ENCODE measurements around the gene PPP4R3A.
"Not testable (repeated sequence)": the region's sequence is repeated elsewhere in the genome, so short reads cannot be mapped to it uniquely, and the experiment has no call there.

The PPP4R3A gene

DNA sequence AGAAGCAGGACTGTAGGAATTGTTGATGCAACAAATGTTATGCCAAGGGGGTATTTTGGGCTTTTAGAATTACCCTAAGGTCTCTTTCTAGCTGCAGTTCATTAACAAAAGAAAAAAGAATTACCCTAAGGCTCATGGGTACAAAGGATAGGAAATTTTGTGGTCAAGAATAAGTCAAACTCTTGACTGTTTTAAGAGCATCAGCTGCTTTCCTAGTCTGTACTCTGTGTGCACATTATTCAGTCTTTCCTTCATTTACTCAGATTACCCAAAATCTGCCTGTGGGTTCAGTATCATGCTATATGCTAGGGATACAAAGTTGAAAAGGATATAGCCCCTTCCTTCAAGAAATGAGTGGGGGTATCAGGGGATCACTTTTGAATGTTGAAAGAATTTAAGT is 56.0 kb downstream of the PPP4R3A start:
- in situ Hi-C loops (cut with HindIII; ENCODE audit: low sequenced_read_pairs): no loop called here
- TF ChIP-seq, protein P1, sequence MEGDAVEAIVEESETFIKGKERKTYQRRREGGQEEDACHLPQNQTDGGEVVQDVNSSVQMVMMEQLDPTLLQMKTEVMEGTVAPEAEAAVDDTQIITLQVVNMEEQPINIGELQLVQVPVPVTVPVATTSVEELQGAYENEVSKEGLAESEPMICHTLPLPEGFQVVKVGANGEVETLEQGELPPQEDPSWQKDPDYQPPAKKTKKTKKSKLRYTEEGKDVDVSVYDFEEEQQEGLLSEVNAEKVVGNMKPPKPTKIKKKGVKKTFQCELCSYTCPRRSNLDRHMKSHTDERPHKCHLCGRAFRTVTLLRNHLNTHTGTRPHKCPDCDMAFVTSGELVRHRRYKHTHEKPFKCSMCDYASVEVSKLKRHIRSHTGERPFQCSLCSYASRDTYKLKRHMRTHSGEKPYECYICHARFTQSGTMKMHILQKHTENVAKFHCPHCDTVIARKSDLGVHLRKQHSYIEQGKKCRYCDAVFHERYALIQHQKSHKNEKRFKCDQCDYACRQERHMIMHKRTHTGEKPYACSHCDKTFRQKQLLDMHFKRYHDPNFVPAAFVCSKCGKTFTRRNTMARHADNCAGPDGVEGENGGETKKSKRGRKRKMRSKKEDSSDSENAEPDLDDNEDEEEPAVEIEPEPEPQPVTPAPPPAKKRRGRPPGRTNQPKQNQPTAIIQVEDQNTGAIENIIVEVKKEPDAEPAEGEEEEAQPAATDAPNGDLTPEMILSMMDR (IDR thresholded peaks at IDR 0.05; ENCODE audit: low read depth, low read length, missing control alignments): no peak
- no peak for DNase-seq (ENCODE audit: low read depth)
- no peak overlapping the region for H3K4me3 ChIP-seq (ENCODE audit: low read depth, low read length)

- H3K4me3 ChIP-seq (ENCODE audit: low read depth, low read length): no peak overlapping the region
- in situ Hi-C loops (cut with HindIII; ENCODE audit: low sequenced_read_pairs): no loop called here
- no peak for DNase-seq (ENCODE audit: low read depth)
- TF ChIP-seq, protein P1 (IDR thresholded peaks at IDR 0.05; ENCODE audit: low read depth, low read length, missing control alignments): no peak
Measured at GRCh38 chr14:91453744-91454143, 56.4 kb downstream of the PPP4R3A start.

DNA sequence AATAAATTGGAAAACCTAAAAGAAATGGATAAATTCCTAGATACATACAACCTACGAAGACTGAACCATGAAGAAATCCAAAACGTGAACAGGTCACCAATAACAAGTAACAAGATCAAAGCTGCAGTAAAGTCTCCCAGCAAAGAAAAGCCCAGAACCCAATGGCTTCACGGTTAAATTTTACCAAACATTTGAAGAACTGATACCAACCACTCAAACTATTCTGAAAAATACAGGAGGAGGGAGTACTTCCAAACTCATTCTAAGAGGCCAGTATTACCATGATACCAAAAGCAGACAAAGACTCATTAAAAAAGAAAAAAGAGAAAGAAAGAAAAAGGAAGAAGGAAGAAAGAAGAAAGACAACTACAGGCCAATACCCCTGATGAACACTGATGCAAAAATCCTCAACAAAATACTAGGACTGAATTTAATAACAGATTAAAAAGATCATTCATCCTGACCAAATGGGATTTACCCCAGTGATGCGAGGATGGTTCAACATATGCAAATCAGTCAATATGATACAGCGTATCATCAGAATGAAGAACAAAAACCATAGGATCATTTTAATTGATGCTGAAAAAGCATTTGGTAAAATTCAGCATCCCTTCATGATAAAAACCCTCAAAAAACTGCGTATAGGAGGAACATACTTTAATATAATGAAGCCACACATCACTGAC is 65.6 kb downstream of the PPP4R3A start:
- TF ChIP-seq, protein P1 (IDR thresholded peaks at IDR 0.05; ENCODE audit: low read depth, low read length, missing control alignments): no peak
- in situ Hi-C loops (cut with HindIII; ENCODE audit: low sequenced_read_pairs): no loop called here
- no peak overlapping the region for H3K4me3 ChIP-seq (ENCODE audit: low read depth, low read length)
- DNase-seq (ENCODE audit: low read depth): no peak

DNA sequence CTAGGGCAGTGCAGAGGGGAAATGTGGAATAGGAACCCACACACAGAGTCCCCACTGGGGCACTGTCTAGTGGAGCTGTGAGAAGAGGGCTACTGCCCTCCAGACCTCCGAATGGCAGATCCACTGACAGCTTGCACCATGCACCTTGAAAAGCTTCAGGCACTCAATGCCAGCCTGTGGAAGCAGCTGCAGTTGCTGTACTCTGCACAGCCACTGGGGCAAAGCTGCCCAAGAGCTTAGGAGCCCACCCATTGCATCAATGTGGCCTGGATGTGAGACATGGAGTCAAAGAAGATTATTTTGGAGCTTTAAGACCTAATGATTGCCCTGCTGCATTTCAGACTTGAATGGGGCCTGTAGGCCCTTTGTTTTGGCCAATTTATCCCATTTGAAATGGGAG is 70.8 kb downstream of the PPP4R3A start:
- no peak overlapping the region for H3K4me3 ChIP-seq (ENCODE audit: low read depth, low read length)
- TF ChIP-seq, protein P1 (IDR thresholded peaks at IDR 0.05; ENCODE audit: low read depth, low read length, missing control alignments): no peak
- DNase-seq (ENCODE audit: low read depth): no peak
- in situ Hi-C loops (cut with HindIII; ENCODE audit: low sequenced_read_pairs): no loop called here

DNA sequence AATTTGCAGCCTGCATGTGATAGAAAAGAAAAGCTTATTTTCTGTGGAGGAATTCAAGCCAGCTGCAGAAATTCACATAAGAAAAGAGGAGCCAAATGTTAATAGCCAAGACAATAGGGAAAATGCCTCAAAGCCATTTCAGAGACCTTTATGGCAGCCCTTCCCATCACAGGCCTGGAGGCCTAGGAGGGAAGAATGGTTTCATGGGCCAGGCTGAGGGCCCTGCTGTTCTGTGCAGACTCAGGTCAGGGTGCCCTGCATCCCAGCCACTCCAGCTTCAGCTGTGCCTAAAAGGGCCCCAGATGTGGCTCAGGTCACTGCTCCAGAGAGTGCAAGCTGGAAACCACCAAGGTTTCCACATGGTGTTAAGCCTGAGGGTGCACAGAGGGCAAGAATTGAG is 71.3 kb downstream of the PPP4R3A start:
- TF ChIP-seq, protein P1 (IDR thresholded peaks at IDR 0.05; ENCODE audit: low read depth, low read length, missing control alignments): no peak

GRCh38 chr14:91436266-91436665 is 73.8 kb downstream of the PPP4R3A start:
- in situ Hi-C loops (cut with HindIII; ENCODE audit: low sequenced_read_pairs); H3K4me3 ChIP-seq (ENCODE audit: low read depth, low read length); DNase-seq (ENCODE audit: low read depth): not testable (repeated sequence)

More for the DNA sequence above, 71.3 kb downstream of the PPP4R3A start:
- H3K4me3 ChIP-seq (ENCODE audit: low read depth, low read length): no peak overlapping the region
- no peak for DNase-seq (ENCODE audit: low read depth)
- in situ Hi-C loops (cut with HindIII; ENCODE audit: low sequenced_read_pairs): no loop called here

DNA sequence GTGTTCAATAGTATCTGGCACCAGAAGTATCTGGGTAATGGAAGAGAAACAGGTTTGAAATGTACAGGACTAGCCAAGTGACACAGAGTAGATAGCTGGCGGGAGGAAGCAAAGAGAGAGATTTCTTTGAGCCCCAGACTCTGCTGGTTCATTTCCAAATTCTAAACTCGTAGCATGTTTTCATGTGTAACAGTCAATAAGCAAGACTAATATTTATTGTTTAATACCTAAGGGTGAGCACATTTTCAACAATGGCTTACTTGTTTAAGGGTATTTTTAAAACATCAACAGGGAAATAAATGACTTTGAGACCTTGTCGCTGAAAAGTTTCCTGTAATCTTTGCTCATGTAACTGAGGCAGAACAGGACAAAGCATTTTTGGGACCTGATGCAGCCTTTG is 80.7 kb downstream of the PPP4R3A start:
- H3K4me3 ChIP-seq (ENCODE audit: low read depth, low read length): no peak overlapping the region
- no peak for DNase-seq (ENCODE audit: low read depth)
- TF ChIP-seq, protein P1 (IDR thresholded peaks at IDR 0.05; ENCODE audit: low read depth, low read length, missing control alignments): no peak
- in situ Hi-C loops (cut with HindIII; ENCODE audit: low sequenced_read_pairs): no loop called here

DNA sequence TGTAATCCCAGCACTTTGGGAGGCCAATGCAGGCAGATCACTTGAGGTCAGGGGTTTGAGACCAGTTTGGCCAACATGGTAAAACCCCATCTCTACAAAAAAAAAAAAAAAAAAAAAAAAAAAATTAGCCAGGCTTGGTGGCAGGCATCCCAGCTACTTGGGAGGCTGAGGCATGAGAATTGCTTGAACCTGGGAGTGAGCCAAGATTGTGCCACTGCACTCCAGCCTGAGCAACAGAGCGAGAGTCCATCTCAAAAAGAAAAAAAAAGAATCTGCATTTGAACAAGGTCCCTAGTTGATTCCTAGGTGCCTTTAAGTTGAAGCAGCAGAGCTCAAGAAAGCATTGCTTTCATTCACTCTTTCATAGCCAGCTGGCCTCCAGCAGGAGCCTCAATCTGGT is 81.2 kb downstream of the PPP4R3A start:
- H3K4me3 ChIP-seq (ENCODE audit: low read depth, low read length); in situ Hi-C loops (cut with HindIII; ENCODE audit: low sequenced_read_pairs); DNase-seq (ENCODE audit: low read depth): not testable (repeated sequence)

DNA sequence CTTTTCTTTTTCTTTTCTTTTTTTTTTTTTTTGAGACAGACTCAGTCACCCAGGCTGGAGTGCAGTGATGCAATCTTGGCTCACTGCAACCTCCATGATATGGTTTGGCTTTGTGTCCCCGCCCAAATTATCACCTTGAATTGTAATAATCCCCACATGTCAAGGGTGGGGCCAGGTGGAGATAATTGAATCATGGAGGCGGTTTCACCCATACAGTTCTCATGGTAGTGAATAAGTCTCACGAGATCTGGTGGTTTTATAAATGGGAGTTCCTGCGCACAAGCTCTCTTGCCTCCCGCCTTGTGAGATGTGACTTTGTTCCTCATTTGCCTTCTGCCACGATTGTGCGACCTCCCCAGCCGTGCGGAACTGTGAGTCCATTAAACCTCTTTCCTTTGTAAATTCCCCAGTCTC is 84.6 kb downstream of the PPP4R3A start:
- H3K4me3 ChIP-seq (ENCODE audit: low read depth, low read length); in situ Hi-C loops (cut with HindIII; ENCODE audit: low sequenced_read_pairs); DNase-seq (ENCODE audit: low read depth): not testable (repeated sequence)
